GM15510 (cell line): ENCODE measurements around the gene FGD2.

Source experiments
- POLR2A ChIP-seq: IDR thresholded peaks from 3 replicates; pipeline ENCODE4 v1.6.1; 2011; ENCODE audit warnings: borderline replicate concordance; ENCODE audit not compliant: insufficient read length; ENCODE audit errors: extremely low read depth

FGD2 gene

GRCh38 chr6:37005061-37005810, at the start of gene FGD2:
Gene FGD2, plus strand, starts transcription at chr6:37005655. Its CDS starts 163 bp downstream, at chr6:37005818.
- TF ChIP-seq POLR2A, result peak; percentile 56

- no peak for TF ChIP-seq POLR2A
Observed at GRCh38 chr6:36955671-36956445, 49.6 kb upstream of the FGD2 start.

- TF ChIP-seq POLR2A, result no peak
Observed at GRCh38 chr6:36956446-36956820, 49.0 kb upstream of the FGD2 start.

- no peak for TF ChIP-seq POLR2A
Observed at GRCh38 chr6:36957773-36958271, 47.6 kb upstream of the FGD2 start.

- TF ChIP-seq POLR2A, result no peak
Observed at GRCh38 chr6:36958775-36959554, 46.5 kb upstream of the FGD2 start.

- TF ChIP-seq POLR2A, result no peak
Observed at GRCh38 chr6:36959555-36960250, 45.8 kb upstream of the FGD2 start.

GRCh38 chr6:36961441-36962435, 43.7 kb upstream of the FGD2 start:
- no peak for TF ChIP-seq POLR2A

- TF ChIP-seq POLR2A, result no peak
Observed at GRCh38 chr6:36962874-36963273, 42.6 kb upstream of the FGD2 start.

- TF ChIP-seq POLR2A, result no peak
Observed at GRCh38 chr6:36963451-36964290, 41.8 kb upstream of the FGD2 start.

DNA sequence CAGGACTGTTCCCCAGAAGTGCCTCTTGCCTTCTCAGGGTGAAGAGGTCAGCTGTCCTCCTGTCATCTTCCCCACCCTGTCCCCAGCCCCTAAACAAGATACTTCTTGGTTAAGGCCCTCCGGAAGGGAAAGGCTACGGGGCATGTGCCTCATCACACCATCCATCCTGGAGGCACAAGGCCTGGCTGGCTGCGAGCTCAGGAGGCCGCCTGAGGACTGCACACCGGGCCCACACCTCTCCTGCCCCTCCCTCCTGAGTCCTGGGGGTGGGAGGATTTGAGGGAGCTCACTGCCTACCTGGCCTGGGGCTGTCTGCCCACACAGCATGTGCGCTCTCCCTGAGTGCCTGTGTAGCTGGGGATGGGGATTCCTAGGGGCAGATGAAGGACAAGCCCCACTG, 41.1 kb upstream of the FGD2 start:
- TF ChIP-seq POLR2A, result no peak

DNA sequence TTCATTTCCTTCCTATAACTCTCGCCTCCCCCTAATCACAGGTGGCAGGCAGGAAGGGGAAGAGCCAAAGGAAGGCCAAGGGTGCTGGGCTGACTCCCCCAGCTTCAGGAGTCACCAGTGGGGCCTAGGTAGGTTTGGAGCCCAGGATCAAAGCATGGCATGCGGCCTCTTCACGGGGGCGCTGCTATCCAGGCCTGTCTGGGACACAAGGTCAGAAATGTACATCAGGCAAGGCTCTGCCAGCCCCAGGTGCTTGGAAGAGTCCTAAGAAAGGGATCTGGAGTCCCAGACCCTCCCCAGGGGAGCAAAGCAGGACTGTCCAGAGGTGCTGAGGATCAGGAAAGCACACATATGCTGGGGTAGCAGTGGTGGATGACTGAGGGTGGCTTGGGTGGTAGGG, 40.5 kb upstream of the FGD2 start:
- TF ChIP-seq POLR2A, result no peak

DNA sequence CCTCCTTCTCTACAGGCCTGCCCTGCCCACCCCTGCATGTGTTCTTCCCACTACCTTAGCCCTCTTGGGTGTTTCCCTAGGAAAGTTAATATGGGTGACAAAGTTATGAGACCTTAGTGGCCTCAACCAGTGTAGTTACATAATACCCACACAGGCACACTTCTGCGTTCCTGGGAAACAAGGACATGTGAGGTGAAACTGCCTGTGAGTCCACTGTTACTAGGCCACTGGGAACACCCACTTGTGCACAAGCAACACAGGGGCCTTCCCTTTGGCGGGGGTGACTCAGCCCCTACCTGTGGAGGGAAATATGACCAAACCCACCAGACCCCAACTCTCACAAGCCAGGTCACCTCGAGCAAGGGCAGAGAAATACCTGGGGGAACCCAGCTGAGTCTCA, 38.2 kb upstream of the FGD2 start:
- TF ChIP-seq POLR2A, result no peak

GRCh38 chr6:36967757-36968156, 37.7 kb upstream of the FGD2 start:
- TF ChIP-seq POLR2A, result no peak

GRCh38 chr6:36968266-36968977, 37.0 kb upstream of the FGD2 start:
- TF ChIP-seq POLR2A, result no peak
